Tibial nerve (tissue), 3 donors: ENCODE measurements around the gene ACVR1.

ENCODE experiments used
- POLR2A ChIP-seq, 2 donors: fragments of 450-650 bp; IDR thresholded peaks; one replicate each; pipeline ENCODE4 v1.6.1; 2017; ENCODE audit warnings: antibody characterized with exemption in 2 of 2, mild to moderate bottlenecking in 2 of 2, moderate library complexity in 2 of 2
- TF ChIP-seq, protein P1 (sequence below), 5 experiments: fragments of 200-600 bp in 3 of 5; fragments of 450-650 bp in 2 of 5; sonication (generic) in 3 of 5; IDR thresholded peaks; one replicate each; pipeline ENCODE4 v1.5.1; 2016 to 2019; ENCODE audit warnings: antibody characterized with exemption in 5 of 5, mild to moderate bottlenecking in 3 of 5, moderate library complexity in 2 of 5

DNA sequence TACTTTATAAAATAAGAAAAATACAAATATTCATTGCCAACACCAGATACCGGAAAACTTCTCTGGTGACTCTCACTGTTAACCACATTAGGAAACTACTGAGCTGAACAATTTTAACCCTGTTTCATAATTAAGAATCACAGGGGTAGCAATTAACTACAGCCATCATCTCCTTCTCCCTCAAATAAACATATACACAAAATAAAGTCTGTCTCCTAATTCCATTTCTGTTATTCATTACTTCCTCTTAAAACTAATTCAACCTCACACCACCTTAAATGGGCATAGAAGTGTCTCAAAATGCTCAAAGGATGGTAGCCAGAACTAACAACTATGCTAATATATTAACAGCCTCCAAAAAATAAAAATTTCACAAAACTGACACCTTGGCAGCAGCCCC is 60.7 kb downstream of the ACVR1 start:
- TF ChIP-seq POLR2A (IDR thresholded peaks at IDR 0.05), result no peak
- TF ChIP-seq, protein P1, sequence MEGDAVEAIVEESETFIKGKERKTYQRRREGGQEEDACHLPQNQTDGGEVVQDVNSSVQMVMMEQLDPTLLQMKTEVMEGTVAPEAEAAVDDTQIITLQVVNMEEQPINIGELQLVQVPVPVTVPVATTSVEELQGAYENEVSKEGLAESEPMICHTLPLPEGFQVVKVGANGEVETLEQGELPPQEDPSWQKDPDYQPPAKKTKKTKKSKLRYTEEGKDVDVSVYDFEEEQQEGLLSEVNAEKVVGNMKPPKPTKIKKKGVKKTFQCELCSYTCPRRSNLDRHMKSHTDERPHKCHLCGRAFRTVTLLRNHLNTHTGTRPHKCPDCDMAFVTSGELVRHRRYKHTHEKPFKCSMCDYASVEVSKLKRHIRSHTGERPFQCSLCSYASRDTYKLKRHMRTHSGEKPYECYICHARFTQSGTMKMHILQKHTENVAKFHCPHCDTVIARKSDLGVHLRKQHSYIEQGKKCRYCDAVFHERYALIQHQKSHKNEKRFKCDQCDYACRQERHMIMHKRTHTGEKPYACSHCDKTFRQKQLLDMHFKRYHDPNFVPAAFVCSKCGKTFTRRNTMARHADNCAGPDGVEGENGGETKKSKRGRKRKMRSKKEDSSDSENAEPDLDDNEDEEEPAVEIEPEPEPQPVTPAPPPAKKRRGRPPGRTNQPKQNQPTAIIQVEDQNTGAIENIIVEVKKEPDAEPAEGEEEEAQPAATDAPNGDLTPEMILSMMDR (IDR thresholded peaks at IDR 0.05), result no peak
